ENCODE results near the gene DOK7.

DOK7 gene

DNA sequence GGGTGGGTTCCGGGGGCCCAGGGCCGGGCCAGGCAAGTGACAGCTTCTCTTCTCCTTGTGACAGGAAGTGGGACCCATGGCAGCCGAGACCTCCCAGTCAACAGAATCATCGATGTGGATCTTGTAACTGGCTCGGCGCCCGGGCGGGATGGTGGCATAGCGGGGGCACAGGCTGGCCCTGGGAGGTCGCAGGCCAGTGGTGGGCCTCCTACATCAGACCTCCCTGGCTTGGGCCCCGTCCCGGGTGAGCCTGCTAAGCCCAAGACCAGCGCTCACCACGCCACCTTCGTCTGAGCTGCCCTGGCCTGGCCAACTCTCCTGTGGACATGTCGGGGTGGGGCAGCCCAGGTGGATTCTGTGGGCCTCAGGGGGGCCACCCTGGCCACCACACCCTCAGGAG lies 23.7 kb upstream of the DOK7 start:
- no peak for ATAC-seq
- TF ChIP-seq GLIS3 (CRISPR knock-in tag; IDR thresholded peaks at IDR 0.05) (no peak), ZNF565 (CRISPR knock-in tag; conservative IDR thresholded peaks at IDR 0.05; ENCODE audit: low read depth) (no peak), POU6F1 (CRISPR knock-in tag; IDR thresholded peaks at IDR 0.05; ENCODE audit: borderline replicate concordance, low read depth) (no peak), SNAI2 (CRISPR knock-in tag; IDR thresholded peaks at IDR 0.05) (no peak), ZFP30 (CRISPR knock-in tag; IDR thresholded peaks at IDR 0.05) (no peak), TCF4 (CRISPR knock-in tag; IDR thresholded peaks at IDR 0.05; ENCODE audit: borderline replicate concordance) (no peak)
- TF ChIP-seq, protein P1, sequence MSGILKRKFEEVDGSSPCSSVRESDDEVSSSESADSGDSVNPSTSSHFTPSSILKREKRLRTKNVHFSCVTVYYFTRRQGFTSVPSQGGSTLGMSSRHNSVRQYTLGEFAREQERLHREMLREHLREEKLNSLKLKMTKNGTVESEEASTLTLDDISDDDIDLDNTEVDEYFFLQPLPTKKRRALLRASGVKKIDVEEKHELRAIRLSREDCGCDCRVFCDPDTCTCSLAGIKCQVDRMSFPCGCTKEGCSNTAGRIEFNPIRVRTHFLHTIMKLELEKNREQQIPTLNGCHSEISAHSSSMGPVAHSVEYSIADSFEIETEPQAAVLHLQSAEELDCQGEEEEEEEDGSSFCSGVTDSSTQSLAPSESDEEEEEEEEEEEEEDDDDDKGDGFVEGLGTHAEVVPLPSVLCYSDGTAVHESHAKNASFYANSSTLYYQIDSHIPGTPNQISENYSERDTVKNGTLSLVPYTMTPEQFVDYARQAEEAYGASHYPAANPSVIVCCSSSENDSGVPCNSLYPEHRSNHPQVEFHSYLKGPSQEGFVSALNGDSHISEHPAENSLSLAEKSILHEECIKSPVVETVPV (CRISPR knock-in tag; IDR thresholded peaks at IDR 0.05), result no peak

- no peak for ATAC-seq
Observed at GRCh38 chr4:3440011-3440410, 23.1 kb upstream of the DOK7 start.

GRCh38 chr4:3440979-3441500 lies 22.1 kb upstream of the DOK7 start:
- ATAC-seq, result no peak
- TF ChIP-seq RARB (CRISPR knock-in tag; IDR thresholded peaks at IDR 0.05), result no peak
- TF ChIP-seq TSHZ2 (CRISPR knock-in tag; IDR thresholded peaks at IDR 0.05), result no peak
- TF ChIP-seq TCF4 (CRISPR knock-in tag; IDR thresholded peaks at IDR 0.05; ENCODE audit: borderline replicate concordance), result no peak
- TF ChIP-seq ARNTL (CRISPR knock-in tag; IDR thresholded peaks at IDR 0.05; ENCODE audit: borderline replicate concordance, low read depth), result no peak
- TF ChIP-seq POU6F1 (CRISPR knock-in tag; IDR thresholded peaks at IDR 0.05; ENCODE audit: borderline replicate concordance, low read depth), result no peak
- no peak for TF ChIP-seq SNAI2 (CRISPR knock-in tag; IDR thresholded peaks at IDR 0.05)
- TF ChIP-seq PPARA (CRISPR knock-in tag; IDR thresholded peaks at IDR 0.05; ENCODE audit: borderline replicate concordance), result no peak
- TF ChIP-seq, protein P2, sequence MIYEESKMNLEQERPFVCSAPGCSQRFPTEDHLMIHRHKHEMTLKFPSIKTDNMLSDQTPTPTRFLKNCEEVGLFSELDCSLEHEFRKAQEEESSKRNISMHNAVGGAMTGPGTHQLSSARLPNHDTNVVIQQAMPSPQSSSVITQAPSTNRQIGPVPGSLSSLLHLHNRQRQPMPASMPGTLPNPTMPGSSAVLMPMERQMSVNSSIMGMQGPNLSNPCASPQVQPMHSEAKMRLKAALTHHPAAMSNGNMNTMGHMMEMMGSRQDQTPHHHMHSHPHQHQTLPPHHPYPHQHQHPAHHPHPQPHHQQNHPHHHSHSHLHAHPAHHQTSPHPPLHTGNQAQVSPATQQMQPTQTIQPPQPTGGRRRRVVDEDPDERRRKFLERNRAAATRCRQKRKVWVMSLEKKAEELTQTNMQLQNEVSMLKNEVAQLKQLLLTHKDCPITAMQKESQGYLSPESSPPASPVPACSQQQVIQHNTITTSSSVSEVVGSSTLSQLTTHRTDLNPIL (CRISPR knock-in tag; IDR thresholded peaks at IDR 0.05; ENCODE audit: low read depth), result no peak
- TF ChIP-seq ZFP3 (CRISPR knock-in tag; IDR thresholded peaks at IDR 0.05), result no peak
- TF ChIP-seq TOX (CRISPR knock-in tag; IDR thresholded peaks at IDR 0.05; ENCODE audit: borderline replicate concordance), result no peak
- TF ChIP-seq ISL1 (CRISPR knock-in tag; IDR thresholded peaks at IDR 0.05), result no peak
- no peak for TF ChIP-seq ZC3H10 (CRISPR knock-in tag; IDR thresholded peaks at IDR 0.05)

More at GRCh38 chr4:3440011-3440410, 23.1 kb upstream of the DOK7 start:
- TF ChIP-seq, protein P3, sequence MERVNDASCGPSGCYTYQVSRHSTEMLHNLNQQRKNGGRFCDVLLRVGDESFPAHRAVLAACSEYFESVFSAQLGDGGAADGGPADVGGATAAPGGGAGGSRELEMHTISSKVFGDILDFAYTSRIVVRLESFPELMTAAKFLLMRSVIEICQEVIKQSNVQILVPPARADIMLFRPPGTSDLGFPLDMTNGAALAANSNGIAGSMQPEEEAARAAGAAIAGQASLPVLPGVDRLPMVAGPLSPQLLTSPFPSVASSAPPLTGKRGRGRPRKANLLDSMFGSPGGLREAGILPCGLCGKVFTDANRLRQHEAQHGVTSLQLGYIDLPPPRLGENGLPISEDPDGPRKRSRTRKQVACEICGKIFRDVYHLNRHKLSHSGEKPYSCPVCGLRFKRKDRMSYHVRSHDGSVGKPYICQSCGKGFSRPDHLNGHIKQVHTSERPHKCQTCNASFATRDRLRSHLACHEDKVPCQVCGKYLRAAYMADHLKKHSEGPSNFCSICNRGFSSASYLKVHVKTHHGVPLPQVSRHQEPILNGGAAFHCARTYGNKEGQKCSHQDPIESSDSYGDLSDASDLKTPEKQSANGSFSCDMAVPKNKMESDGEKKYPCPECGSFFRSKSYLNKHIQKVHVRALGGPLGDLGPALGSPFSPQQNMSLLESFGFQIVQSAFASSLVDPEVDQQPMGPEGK (CRISPR knock-in tag; IDR thresholded peaks at IDR 0.05; ENCODE audit: borderline replicate concordance), result no peak
- TF ChIP-seq GLIS3 (CRISPR knock-in tag; IDR thresholded peaks at IDR 0.05), result no peak
- no peak for TF ChIP-seq PPARA (CRISPR knock-in tag; IDR thresholded peaks at IDR 0.05; ENCODE audit: borderline replicate concordance)
- no peak for TF ChIP-seq CSDC2 (CRISPR knock-in tag; IDR thresholded peaks at IDR 0.05)
- no peak for TF ChIP-seq ARNTL (CRISPR knock-in tag; IDR thresholded peaks at IDR 0.05; ENCODE audit: borderline replicate concordance, low read depth)
- no peak for TF ChIP-seq ZNF70 (CRISPR knock-in tag; IDR thresholded peaks at IDR 0.05)
- TF ChIP-seq ZNF565 (CRISPR knock-in tag; conservative IDR thresholded peaks at IDR 0.05; ENCODE audit: low read depth), result no peak
- TF ChIP-seq OSR1 (CRISPR knock-in tag; IDR thresholded peaks at IDR 0.05), result no peak
- TF ChIP-seq RARB (CRISPR knock-in tag; IDR thresholded peaks at IDR 0.05), result no peak
- no peak for TF ChIP-seq ZFP30 (CRISPR knock-in tag; IDR thresholded peaks at IDR 0.05)
- TF ChIP-seq TCF4 (CRISPR knock-in tag; IDR thresholded peaks at IDR 0.05; ENCODE audit: borderline replicate concordance), result no peak
- TF ChIP-seq ISL1 (CRISPR knock-in tag; IDR thresholded peaks at IDR 0.05), result no peak
- no peak for TF ChIP-seq SNAI2 (CRISPR knock-in tag; IDR thresholded peaks at IDR 0.05)
- TF ChIP-seq ZFP3 (CRISPR knock-in tag; IDR thresholded peaks at IDR 0.05), result no peak
